ENCODE measurements around the gene SNX25. TPM values are rescaled to one million over a fixed set of nuclear protein-coding genes. Genes with fewer than 3 reads are reported as not detected.

The SNX25 gene
- total RNA-seq, 2 donors from 2014 or later = 13.3 to 30.6 TPM

DNA sequence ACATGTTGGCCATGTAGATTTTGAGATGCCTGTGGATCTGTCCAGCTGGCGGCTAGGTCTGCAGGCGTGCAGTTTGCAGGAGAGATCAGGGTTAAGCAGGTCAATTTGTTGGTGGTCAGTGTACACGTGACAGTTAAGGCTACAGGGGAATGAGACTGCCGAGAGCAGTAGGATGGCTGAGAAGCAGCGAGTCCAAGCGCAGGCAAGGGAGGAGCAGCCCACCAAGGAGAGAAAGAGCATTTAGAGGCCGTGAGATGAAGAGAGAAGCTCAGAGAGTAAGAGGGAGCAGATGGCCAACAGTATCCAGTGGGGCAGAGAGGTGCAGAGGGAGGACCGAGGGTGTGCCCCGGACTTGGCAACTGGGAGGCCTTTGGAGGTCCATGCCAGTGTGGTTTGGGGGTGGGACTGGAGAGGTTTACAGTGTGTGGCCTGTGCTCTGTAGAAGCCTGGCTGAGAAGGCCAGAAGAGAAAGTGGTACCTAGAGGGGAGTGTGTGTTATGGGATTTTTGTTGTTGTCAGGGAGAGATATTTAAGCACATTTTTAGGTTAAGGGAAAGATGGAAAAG, 18.4 kb downstream of the SNX25 start:
- TF ChIP-seq, protein P1, sequence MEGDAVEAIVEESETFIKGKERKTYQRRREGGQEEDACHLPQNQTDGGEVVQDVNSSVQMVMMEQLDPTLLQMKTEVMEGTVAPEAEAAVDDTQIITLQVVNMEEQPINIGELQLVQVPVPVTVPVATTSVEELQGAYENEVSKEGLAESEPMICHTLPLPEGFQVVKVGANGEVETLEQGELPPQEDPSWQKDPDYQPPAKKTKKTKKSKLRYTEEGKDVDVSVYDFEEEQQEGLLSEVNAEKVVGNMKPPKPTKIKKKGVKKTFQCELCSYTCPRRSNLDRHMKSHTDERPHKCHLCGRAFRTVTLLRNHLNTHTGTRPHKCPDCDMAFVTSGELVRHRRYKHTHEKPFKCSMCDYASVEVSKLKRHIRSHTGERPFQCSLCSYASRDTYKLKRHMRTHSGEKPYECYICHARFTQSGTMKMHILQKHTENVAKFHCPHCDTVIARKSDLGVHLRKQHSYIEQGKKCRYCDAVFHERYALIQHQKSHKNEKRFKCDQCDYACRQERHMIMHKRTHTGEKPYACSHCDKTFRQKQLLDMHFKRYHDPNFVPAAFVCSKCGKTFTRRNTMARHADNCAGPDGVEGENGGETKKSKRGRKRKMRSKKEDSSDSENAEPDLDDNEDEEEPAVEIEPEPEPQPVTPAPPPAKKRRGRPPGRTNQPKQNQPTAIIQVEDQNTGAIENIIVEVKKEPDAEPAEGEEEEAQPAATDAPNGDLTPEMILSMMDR (IDR thresholded peaks at IDR 0.05) = no peak
- intact Hi-C loops (cut with DNase I) = no loop called here

DNA sequence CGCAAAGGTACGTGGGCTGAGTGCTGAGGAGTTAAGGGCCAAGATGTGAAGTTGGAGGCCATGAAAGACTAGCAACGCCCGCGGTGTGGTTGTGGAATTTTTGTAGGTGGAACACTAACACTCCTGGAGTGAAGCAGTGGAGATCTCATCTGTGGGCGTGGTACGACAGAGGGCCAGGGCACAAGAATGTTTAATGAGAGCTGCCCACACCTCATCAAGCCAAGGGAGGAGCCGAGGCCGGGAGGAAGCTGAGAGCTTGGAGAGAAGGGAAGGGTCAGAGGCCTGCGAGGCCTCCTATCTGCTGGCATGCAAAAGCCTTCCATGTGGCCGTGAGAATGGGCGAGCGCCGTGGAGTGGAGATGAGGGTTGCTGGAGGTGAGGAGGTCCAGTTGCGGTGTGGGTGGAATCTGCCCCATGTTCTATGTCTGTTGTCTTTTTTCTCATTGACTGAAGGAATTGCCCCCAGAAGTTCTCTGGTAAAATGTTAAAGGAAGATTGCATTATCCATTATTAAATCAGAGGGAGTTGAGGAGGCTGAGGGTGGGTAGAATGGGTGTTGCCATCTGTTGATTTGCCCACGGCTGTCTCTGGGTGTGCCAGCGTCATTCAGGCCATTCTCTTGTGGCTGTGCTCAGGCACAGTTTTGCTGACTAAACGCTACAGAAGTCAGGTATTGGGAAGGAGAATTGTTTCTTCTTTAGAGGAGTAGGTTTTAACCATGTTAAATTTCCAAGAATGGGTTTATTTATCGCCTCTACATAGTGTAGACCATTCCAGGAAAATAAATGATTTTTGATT, 19.8 kb downstream of the SNX25 start:
- H3K36me3 ChIP-seq = no peaks in the 10 kb centered on the region
- no peaks in the 10 kb centered on the region for H3K27me3 ChIP-seq
- no peak overlapping the region for H3K4me3 ChIP-seq
- no peaks in the 10 kb centered on the region for H3K9me3 ChIP-seq
- H3K27ac ChIP-seq = no peak overlapping the region
- no peaks in the 10 kb centered on the region for H3K4me1 ChIP-seq
- no peak for DNase-seq
- intact Hi-C loops (cut with DNase I) = no loop called here
- no peak overlapping the region for H3K9ac ChIP-seq (ENCODE audit: low read depth in 2 of 2, low read length in 2 of 2)
- TF ChIP-seq, protein P1 (IDR thresholded peaks at IDR 0.05) = no peak

More for the DNA sequence above, 18.4 kb downstream of the SNX25 start:
- H3K9me3 ChIP-seq = no peaks in the 10 kb centered on the region
- H3K27ac ChIP-seq = no peak overlapping the region
- H3K4me3 ChIP-seq = no peak overlapping the region
- DNase-seq = no peak
- no peak overlapping the region for H3K9ac ChIP-seq (ENCODE audit: low read depth in 2 of 2, low read length in 2 of 2)
- H3K27me3 ChIP-seq = no peaks in the 10 kb centered on the region
- no peaks in the 10 kb centered on the region for H3K4me1 ChIP-seq
- no peaks in the 10 kb centered on the region for H3K36me3 ChIP-seq

DNA sequence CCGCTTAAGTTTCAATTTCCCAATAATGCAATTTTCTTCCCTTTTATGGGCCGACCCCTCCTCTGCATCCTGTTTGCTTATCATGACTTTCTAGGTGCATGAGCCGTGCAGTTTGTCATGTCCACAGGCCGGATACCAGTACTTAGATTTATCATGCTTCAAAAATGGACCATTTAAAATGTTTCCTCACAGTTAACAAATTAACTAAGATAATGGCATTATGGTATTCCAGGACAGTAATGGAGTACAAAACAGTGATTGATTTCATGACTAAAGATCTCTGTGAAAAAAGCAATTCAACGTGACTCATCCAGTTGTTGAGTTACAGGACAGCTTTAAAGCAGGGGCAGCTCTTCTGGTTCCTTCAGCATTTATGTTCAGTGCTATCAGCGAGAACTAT, 23.0 kb downstream of the SNX25 start:
- intact Hi-C loops (cut with DNase I) = no loop called here
- TF ChIP-seq, protein P1 (IDR thresholded peaks at IDR 0.05) = no peak
- Histone ChIP-seq H3K27me3 (no peaks in the 10 kb centered on the region), H3K36me3 (no peaks in the 10 kb centered on the region), H3K27ac (no peak overlapping the region), H3K9me3 (no peaks in the 10 kb centered on the region), H3K4me3 (no peak overlapping the region), H3K4me1 (no peaks in the 10 kb centered on the region), H3K9ac (ENCODE audit: low read depth in 2 of 2, low read length in 2 of 2) (no peak overlapping the region)
- DNase-seq = no peak

DNA sequence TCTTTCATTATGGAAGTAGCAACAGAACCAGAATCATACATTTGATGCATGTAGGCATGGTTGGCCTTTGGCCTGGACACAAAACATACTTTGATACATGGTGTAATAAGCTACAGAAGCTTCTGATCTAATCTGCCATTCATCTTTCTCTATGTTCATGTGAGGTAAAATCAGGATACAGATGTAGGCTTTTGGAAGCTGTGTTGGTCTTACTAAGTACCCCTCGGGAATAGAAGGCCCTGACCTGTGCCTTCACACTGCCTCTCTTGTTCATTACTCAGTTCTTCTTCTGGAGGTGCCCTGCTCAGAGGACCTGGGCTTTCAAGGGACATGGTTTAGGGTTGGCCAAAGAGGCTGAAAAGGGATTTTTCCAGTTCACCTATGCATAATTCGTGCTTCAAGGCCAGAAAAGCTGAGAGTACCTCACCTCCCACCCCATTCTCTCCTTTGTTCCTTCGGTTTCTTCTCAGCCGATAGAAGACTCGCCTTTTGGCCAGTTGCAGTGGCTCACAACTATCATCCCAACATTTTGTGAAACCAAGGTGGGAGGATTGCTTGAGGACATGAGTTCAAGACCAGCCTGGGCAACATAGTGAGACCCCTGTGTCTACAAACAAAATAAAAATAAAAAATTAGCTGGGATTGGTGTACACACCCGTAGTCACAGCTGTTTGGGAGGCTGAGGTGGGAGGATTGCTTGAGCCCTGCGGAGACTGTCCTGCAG, 25.9 kb downstream of the SNX25 start:
- TF ChIP-seq, protein P1 (IDR thresholded peaks at IDR 0.05) = no peak
- Histone ChIP-seq H3K4me1 (no peaks in the 10 kb centered on the region), H3K27ac (no peak overlapping the region), H3K36me3 (no peaks in the 10 kb centered on the region), H3K9ac (ENCODE audit: low read depth in 2 of 2, low read length in 2 of 2) (no peak overlapping the region), H3K9me3 (no peaks in the 10 kb centered on the region), H3K4me3 (no peak overlapping the region), H3K27me3 (no peaks in the 10 kb centered on the region)
- intact Hi-C loops (cut with DNase I) = no loop called here
- no peak for DNase-seq

DNA sequence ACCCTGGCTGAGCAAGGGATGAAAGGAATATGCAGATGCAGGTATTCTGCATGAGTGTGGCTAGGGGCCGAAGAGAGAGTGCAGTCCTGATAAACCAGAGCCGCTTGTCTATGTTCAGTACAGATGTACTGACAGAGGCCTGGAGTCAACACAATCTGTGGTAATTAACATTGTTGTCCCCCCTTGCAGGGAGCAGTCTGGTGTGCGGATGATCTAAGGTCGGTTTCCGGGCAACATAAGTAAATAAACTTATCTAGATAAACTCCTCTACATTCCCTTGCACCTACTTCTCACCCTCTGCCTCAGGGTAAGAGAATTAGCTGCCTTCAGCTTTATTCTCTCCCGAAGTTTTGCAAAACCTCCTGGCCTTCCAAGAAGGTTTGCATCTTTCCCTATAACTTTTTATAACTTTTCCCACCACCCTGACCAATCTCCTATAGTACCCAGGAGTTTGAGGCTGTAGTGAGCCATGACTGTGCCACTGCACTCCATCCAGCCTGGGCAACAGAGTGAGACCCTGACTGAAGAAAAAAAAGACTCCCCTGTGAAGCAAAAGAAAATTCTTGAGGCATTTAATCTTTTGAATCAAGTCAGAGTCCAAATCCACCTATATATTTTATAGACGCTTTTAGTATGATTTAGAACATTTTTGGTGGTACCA, 26.6 kb downstream of the SNX25 start:
- Histone ChIP-seq H3K27ac (no peak overlapping the region), H3K36me3 (no peaks in the 10 kb centered on the region), H3K27me3 (no peaks in the 10 kb centered on the region), H3K4me1 (no peaks in the 10 kb centered on the region), H3K4me3 (no peak overlapping the region), H3K9me3 (no peaks in the 10 kb centered on the region), H3K9ac (ENCODE audit: low read depth in 2 of 2, low read length in 2 of 2) (no peak overlapping the region)
- intact Hi-C loops (cut with DNase I) = no loop called here
- no peak for DNase-seq
- TF ChIP-seq, protein P1 (IDR thresholded peaks at IDR 0.05) = no peak

Data from colonic mucosa (tissue), 4 donors.